Kidney epithelial cell (primary cell): ENCODE results near the gene CUX1. TPM values are rescaled to one million over a fixed set of nuclear protein-coding genes. Genes with fewer than 3 reads are reported as not detected.
"Not testable (repeated sequence)": the region's sequence is repeated elsewhere in the genome, so short reads cannot be mapped to it uniquely, and the experiment has no call there.

Source experiments
- DNase-seq: peaks from one replicate; pipeline ENCODE4 v3.0.0-alpha.2; 2010; ENCODE audit warnings: low read depth
- H3K27me3 ChIP-seq: 2 replicates; pipeline ENCODE4 v1.6.0; 2011; ENCODE audit warnings: low read length; ENCODE audit not compliant: control insufficient read depth, insufficient read depth
- H3K36me3 ChIP-seq: 2 replicates; pipeline ENCODE4 v1.5.1; 2011; ENCODE audit warnings: low read length; ENCODE audit not compliant: control insufficient read depth, insufficient read depth
- H3K4me3 ChIP-seq: 2 replicates; pipeline ENCODE4 v1.5.1; 2011; ENCODE audit warnings: low read depth, mild to moderate bottlenecking, control low read depth, low read length
- total RNA-seq: library from RNA; depleted of rRNA; stranded (reverse); fragments of >200 nt; gene quantifications from 2 replicates; pipeline ENCODE4 v1.2.3, GENCODE V29; 2015
- TF ChIP-seq, protein P1 (sequence below): IDR thresholded peaks from 2 replicates; pipeline ENCODE4 v1.5.1; 2011; ENCODE audit warnings: mild to moderate bottlenecking, moderate library complexity, low read length, control low read depth, inconsistent platforms; ENCODE audit not compliant: insufficient read depth, poor library complexity, severe bottlenecking

CUX1 gene
- total RNA-seq, 1 donor from 2014 or later: 56.7 TPM

DNA sequence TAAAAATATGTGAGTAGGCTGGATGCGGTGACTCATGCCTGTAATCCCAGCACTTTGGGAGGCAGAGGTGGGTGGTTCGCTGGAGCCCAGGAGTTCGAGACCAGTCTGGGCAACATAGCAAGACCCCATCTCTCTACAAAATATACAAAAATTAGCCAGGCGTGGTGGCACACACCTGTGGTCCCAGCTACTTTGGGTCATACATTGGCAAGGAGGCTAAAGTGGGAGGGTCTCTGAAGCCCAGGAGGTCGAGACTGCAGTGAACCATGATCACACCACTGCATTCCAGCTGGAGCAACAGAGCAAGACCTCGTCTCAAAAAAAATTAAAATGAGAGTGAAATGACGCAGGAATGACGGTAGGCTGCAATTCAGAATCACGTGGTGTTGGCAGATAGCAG lies 404.5 kb downstream of the CUX1 start:
- Histone ChIP-seq H3K27me3 (no peaks in the 10 kb centered on the region), H3K4me3 (no peak overlapping the region), H3K36me3 (no peaks in the 10 kb centered on the region)
- TF ChIP-seq, protein P1, sequence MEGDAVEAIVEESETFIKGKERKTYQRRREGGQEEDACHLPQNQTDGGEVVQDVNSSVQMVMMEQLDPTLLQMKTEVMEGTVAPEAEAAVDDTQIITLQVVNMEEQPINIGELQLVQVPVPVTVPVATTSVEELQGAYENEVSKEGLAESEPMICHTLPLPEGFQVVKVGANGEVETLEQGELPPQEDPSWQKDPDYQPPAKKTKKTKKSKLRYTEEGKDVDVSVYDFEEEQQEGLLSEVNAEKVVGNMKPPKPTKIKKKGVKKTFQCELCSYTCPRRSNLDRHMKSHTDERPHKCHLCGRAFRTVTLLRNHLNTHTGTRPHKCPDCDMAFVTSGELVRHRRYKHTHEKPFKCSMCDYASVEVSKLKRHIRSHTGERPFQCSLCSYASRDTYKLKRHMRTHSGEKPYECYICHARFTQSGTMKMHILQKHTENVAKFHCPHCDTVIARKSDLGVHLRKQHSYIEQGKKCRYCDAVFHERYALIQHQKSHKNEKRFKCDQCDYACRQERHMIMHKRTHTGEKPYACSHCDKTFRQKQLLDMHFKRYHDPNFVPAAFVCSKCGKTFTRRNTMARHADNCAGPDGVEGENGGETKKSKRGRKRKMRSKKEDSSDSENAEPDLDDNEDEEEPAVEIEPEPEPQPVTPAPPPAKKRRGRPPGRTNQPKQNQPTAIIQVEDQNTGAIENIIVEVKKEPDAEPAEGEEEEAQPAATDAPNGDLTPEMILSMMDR: no peak
- no peak for DNase-seq

DNA sequence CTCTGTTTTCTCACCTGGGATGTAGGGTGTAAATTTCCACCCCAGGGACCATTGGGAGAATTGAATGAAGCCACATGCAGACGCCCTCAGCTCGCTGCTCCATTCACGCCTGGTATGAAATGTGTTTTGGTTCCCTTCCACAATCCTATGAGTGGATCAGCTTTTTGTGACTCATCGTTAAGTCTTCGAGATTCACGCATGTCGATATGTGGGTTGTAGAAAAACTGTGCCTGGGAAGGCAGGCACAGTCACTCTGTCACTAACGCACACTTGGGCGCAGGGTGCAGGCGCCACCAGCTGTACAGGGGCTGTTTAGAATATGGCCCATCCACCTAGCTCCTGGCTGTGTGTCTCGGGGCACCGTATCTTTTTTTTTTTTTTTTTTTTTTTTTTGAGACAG lies 405.0 kb downstream of the CUX1 start:
- no peaks in the 10 kb centered on the region for H3K27me3 ChIP-seq
- no peaks in the 10 kb centered on the region for H3K36me3 ChIP-seq
- TF ChIP-seq, protein P1: no peak
- no peak for DNase-seq
- no peak overlapping the region for H3K4me3 ChIP-seq

DNA sequence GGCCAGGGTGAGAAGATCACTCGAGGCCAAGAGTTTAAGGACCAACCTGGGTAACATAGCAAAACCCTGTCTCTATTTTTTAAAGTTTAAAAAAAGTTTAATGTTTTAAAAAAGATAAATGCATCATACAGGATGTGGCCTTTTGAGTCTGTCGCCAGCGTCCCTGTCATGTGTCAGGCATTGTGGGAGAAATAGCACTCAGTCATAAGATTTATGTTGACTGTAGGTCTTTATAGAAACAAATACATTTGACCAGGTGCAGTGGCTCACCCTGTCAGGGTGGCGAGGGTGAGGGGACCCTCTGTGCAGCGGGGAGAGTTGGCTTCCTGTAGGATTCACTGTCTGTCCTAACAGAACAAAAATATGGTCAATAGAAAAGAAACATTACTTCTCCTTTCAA lies 405.8 kb downstream of the CUX1 start:
- TF ChIP-seq, protein P1: no peak
- Histone ChIP-seq H3K36me3 (no peaks in the 10 kb centered on the region), H3K4me3 (no peak overlapping the region), H3K27me3 (no peaks in the 10 kb centered on the region)
- no peak for DNase-seq

DNA sequence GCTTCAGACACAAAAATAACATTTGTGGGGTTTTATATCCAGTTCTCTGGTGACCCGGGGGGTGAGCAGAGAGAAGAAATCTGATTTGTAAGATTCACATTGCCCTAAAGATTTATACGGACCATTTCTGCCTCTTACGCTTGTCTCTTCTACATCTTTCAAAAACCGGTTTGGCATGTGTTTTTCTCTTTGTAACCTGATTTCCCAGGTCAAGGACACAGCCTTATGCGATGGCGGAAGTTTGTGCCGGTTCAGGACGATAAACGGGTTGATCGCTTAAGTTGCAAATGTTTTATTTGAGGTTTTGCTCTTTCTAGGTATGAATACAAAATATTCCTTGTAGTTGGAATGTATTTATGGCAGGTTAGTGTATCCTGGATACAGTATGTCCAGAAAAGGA lies 407.6 kb downstream of the CUX1 start:
- TF ChIP-seq, protein P1: no peak
- Histone ChIP-seq H3K27me3 (no peaks in the 10 kb centered on the region), H3K4me3 (no peak overlapping the region), H3K36me3 (peaks cover 1% of the 10 kb centered on the region)
- no peak for DNase-seq

DNA sequence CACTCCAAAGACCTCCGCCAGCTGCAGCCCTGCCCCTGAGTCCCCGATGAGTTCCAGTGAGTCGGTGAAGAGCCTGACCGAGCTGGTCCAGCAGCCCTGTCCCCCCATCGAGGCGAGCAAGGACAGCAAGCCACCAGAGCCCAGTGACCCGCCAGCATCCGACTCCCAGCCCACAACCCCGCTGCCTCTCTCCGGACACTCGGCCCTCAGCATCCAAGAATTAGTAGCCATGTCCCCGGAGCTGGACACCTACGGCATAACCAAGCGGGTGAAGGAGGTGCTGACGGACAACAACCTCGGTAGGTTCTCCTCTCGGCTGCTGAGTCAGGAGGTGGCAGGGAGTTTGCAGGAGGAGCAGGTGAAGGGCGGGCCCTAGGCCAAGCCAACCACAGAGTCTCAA lies 409.9 kb downstream of the CUX1 start:
- no peak overlapping the region for H3K4me3 ChIP-seq
- TF ChIP-seq, protein P1: no peak
- DNase-seq: no peak
- H3K36me3 ChIP-seq: peaks cover 1% of the 10 kb centered on the region
- no peaks in the 10 kb centered on the region for H3K27me3 ChIP-seq

DNA sequence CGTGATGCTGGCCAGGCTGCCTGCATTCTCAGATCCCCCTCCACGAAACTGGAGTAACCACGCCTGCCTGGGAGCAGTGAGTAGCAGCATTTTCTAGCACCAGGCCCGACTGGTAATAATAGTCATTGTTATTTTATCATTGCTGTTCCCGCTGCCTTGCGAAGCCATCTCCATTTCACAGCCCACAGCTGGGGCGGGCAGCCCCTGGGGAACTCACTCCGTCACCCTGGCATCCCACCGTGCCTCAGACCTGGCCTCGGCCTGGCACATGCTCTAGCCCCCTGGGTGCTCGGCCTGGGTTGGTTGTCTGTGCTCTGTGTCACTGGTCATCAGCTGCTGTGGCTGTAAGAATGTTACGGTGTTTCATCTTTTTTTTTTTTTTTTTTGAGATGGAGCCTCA lies 411.5 kb downstream of the CUX1 start:
- TF ChIP-seq, protein P1: no peak
- peaks cover 1% of the 10 kb centered on the region for H3K36me3 ChIP-seq
- no peaks in the 10 kb centered on the region for H3K27me3 ChIP-seq
- no peak for DNase-seq
- no peak overlapping the region for H3K4me3 ChIP-seq

DNA sequence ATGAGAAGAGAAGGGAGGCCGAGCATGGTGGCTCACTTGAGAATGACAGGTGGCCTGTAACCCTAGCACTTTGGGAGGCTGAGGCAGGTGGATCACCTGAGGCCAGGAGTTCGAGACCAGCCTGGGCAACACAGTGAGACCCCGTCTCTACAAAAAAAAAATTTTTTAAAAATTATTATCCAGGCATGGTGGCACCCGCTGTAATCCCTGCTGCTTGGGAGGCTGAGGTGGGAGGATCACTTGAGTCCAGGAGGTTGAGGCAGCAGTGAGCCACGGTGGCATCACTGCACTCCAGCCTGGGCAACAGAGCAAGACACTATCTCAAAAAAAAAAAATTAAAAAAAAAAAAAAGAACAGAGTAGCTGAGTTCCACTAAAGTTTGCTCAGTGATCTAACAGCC lies 412.7 kb downstream of the CUX1 start:
- DNase-seq, H3K27me3 ChIP-seq, H3K4me3 ChIP-seq, H3K36me3 ChIP-seq: not testable (repeated sequence)
